Spleen (tissue), 11 donors: Measurements from ENCODE around the gene MLC1. TPM values are rescaled to one million over a fixed set of nuclear protein-coding genes. Genes with fewer than 3 reads are reported as not detected.

ENCODE experiments used
- DNase-seq: peaks from one replicate; pipeline ENCODE4 v3.0.0-alpha.2; 2020
- H3K27ac ChIP-seq, 8 donors: fragments of 200-600 bp; sonication (generic) in 7 of 8; 1 replicate in 4 of 8; 2 replicates in 4 of 8; pipeline versions ENCODE4 v1.5.0 to v1.8.0; 2016 to 2021; ENCODE audit warnings: inconsistent platforms in 4 of 8, mild to moderate bottlenecking in 4 of 8, moderate library complexity in 1 of 8
- H3K27me3 ChIP-seq, 7 donors: fragments of 200-600 bp; sonication (generic) in 6 of 7; replicated peaks in 1 of 7; 1 replicate in 4 of 7; 2 replicates in 3 of 7; pipeline versions ENCODE4 v1.5.0 to v1.8.0; 2016 to 2021; ENCODE audit warnings: inconsistent platforms in 3 of 7, mild to moderate bottlenecking in 1 of 7
- H3K36me3 ChIP-seq, 6 donors: fragments of 200-600 bp; sonication (generic) in 5 of 6; 1 replicate in 4 of 6; 2 replicates in 2 of 6; pipeline versions ENCODE4 v1.5.0 to v1.8.0; 2016 to 2021; ENCODE audit warnings: inconsistent platforms in 2 of 6
- H3K4me1 ChIP-seq, 6 donors: fragments of 200-600 bp; sonication (generic) in 5 of 6; 1 replicate in 3 of 6; 2 replicates in 3 of 6; pipeline versions ENCODE4 v1.5.0 to v1.8.0; 2016 to 2021; ENCODE audit warnings: inconsistent platforms in 3 of 6
- H3K4me3 ChIP-seq, 8 donors: fragments of 200-600 bp; sonication (generic) in 7 of 8; 1 replicate in 4 of 8; 2 replicates in 4 of 8; pipeline versions ENCODE4 v1.5.0 to v1.8.0; 2016 to 2021; ENCODE audit warnings: inconsistent platforms in 4 of 8, mild to moderate bottlenecking in 4 of 8, moderate library complexity in 2 of 8
- H3K9me3 ChIP-seq, 8 donors: fragments of 200-600 bp; sonication (generic) in 7 of 8; 1 replicate in 4 of 8; 2 replicates in 4 of 8; pipeline versions ENCODE4 v1.5.0 to v1.8.0; 2016 to 2021; ENCODE audit warnings: inconsistent platforms in 4 of 8
- CTCF ChIP-seq, 11 experiments: fragments of 200-600 bp in 7 of 11; fragments of 450-650 bp in 4 of 11; sonication (generic) in 4 of 11; IDR thresholded peaks in 8 of 11; conservative IDR thresholded peaks in 3 of 11; 1 replicate in 7 of 11; 2 replicates in 4 of 11; pipeline versions ENCODE4 v1.4.0 to v1.8.0; 2016 to 2021; ENCODE audit warnings: antibody characterized with exemption in 11 of 11, inconsistent platforms in 4 of 11, mild to moderate bottlenecking in 1 of 11
- POLR2A ChIP-seq, 3 donors: fragments of 450-650 bp; IDR thresholded peaks; one replicate each; pipeline ENCODE4 v1.5.1; 2017; ENCODE audit warnings: antibody characterized with exemption in 3 of 3, mild to moderate bottlenecking in 1 of 3
- POLR2AphosphoS5 ChIP-seq, 3 donors: sonication (generic); formaldehyde crosslinking; IDR thresholded peaks; one replicate each; pipeline ENCODE4 v1.5.1; 2017; ENCODE audit warnings: antibody characterized with exemption in 3 of 3
- WGBS, 5 donors: extraction: QIAGEN DNeasy Blood & Tissue Kit in 3 of 5; methylation state at CpG; one replicate each; pipeline versions ENCODE4 v1.1.5 to v1.1.7; 2013 to 2018; 5-methylcytosine and 5-hydroxymethylcytosine counted together
- intact Hi-C: fragments of 100-400 bp; cut with DNase I; formaldehyde crosslinking; loops from one replicate; pipeline ENCODE4 v1.15.0; 2023; ENCODE audit warnings: low total_unique reads
- polyA plus RNA-seq, 3 donors: library from polyadenylated mRNA; stranded (reverse); fragments of 200-250 nt; gene quantifications; one replicate each; pipeline ENCODE4 v1.2.1, GENCODE V29; 2013
- total RNA-seq, 7 donors: library from RNA; depleted of rRNA in 3 of 7; stranded (reverse); fragments of >200 nt in 3 of 7; fragmentation: NEBNext Ultra II Directional in 4 of 7; extraction: Animal tissue kit (Norgen Biotek cat#: 25700) in 4 of 7; gene quantifications; one replicate each; pipeline versions ENCODE4 v1.1.0 to v1.2.1, GENCODE V29; 2016 to 2021
- donor health status: healthy with polysubstance abuse.
- donor health status: DM: no; HTN: no; CAD: no; lungs with moderate emphysema.
- donor health status: DM: no; HTN: no; CAD: no.
- donor health status: Bipolar disorder and iron deficiency.
- donor health status: healthy.
- donor health status: DM: no; HTN: no; CAD: no.
- donor health status: DM: yes; HTN: yes; CAD: no.

Gene MLC1
- total and polyA plus RNA-seq, 10 donors: 0.17 to 4.4 (median 1.6) TPM

GRCh38 chr22:50058906-50059880 lies 26.0 kb downstream of the MLC1 start:
- WGBS, 5 donors: 16 to 41% (median 31%) methylated on average over 29 to 31 of the region's 31 CpGs
- peaks cover 0 to 40% (median 21%) of the 10 kb centered on the region in 6 donors for H3K4me1 ChIP-seq
- peaks cover 3 to 91% (median 31%) of the 10 kb centered on the region in 7 donors for H3K27me3 ChIP-seq
- H3K36me3 ChIP-seq: no peaks in the 10 kb centered on the region
- no peak overlapping the region for H3K27ac ChIP-seq
- no peak for TF ChIP-seq POLR2A (IDR thresholded peaks at IDR 0.05)
- TF ChIP-seq CTCF (IDR thresholded peaks at IDR 0.05 in 8 of 11, conservative IDR thresholded peaks at IDR 0.05 in 3 of 11): peak in 1 of 11 experiments; percentile 9
- peak overlapping the region in 1 of 8 donors; percentile 51 for H3K4me3 ChIP-seq
- no peak for DNase-seq
- H3K9me3 ChIP-seq: peaks cover 0 to 3% (median 0%) of the 10 kb centered on the region in 8 donors
- intact Hi-C loops: no loop called here

- WGBS, 5 donors: 10 to 16% (median 14%) methylated on average over 48 to 102 of the region's 102 CpGs
- intact Hi-C loops: no loop called here
- Histone ChIP-seq H3K4me3 (peak within 1 kb of the TSS in 2 of 8 donors; percentile 9 to 51), H3K9me3 (peaks cover 0 to 12% (median 5%) of the 10 kb centered on the region in 8 donors), H3K27me3 (peaks cover 3 to 84% (median 31%) of the 10 kb centered on the region in 7 donors), H3K36me3 (no peaks in the 10 kb centered on the region), H3K4me1 (peaks cover 0 to 40% (median 21%) of the 10 kb centered on the region in 6 donors), H3K27ac (no peak within 1 kb of the TSS)
- TF ChIP-seq CTCF (IDR thresholded peaks at IDR 0.05 in 8 of 11, conservative IDR thresholded peaks at IDR 0.05 in 3 of 11) (no peak), POLR2A (IDR thresholded peaks at IDR 0.05) (no peak), POLR2AphosphoS5 (IDR thresholded peaks at IDR 0.05) (no peak)
- DNase-seq: no peak
Observed at GRCh38 chr22:50058061-50058905, 26.9 kb downstream of the MLC1 start, which contains the start of gene TTLL8. TTLL8 (minus strand) TSS chr22:50058298.

- H3K36me3 ChIP-seq: no peaks in the 10 kb centered on the region
- peak overlapping the region in 1 of 8 donors; percentile 51 for H3K4me3 ChIP-seq
- no peak for TF ChIP-seq CTCF (IDR thresholded peaks at IDR 0.05 in 8 of 11, conservative IDR thresholded peaks at IDR 0.05 in 3 of 11)
- TF ChIP-seq POLR2A (IDR thresholded peaks at IDR 0.05): no peak
- no peak for TF ChIP-seq POLR2AphosphoS5 (IDR thresholded peaks at IDR 0.05)
- H3K27me3 ChIP-seq: peaks cover 3 to 80% (median 31%) of the 10 kb centered on the region in 7 donors
- peaks cover 0 to 20% (median 12%) of the 10 kb centered on the region in 8 donors for H3K9me3 ChIP-seq
- no peak for DNase-seq
- WGBS, 5 donors: 77 to 89% (median 87%) methylated on average over 10 to 14 of the region's 14 CpGs
- intact Hi-C loops: no loop called here
- H3K4me1 ChIP-seq: peaks cover 0 to 40% (median 21%) of the 10 kb centered on the region in 6 donors
- H3K27ac ChIP-seq: no peak overlapping the region
Observed at GRCh38 chr22:50057278-50058060, 27.8 kb downstream of the MLC1 start.
